GM12891 (cell line): ENCODE data around the gene EFTUD2.
"Not testable (repeated sequence)": the region's sequence is repeated elsewhere in the genome, so short reads cannot be mapped to it uniquely, and the experiment has no call there.

Source experiments
- DNase-seq: peaks from one replicate; pipeline ENCODE4 v3.0.0; 2011; ENCODE audit warnings: low spot score; ENCODE audit not compliant: insufficient read length
- FAIRE-seq: peaks from 2 replicates; lab custom pipeline; 2011; peaks lifted over from hg19 to GRCh38; lab: Jason Lieb, UNC
- PAX5 ChIP-seq: IDR thresholded peaks from 2 replicates; pipeline ENCODE4 v1.6.1; 2011; ENCODE audit warnings: low read length, moderate library complexity, mild to moderate bottlenecking; ENCODE audit not compliant: insufficient read depth, severe bottlenecking
- POLR2A ChIP-seq: IDR thresholded peaks from 2 replicates; pipeline ENCODE4 v1.6.1; 2011; ENCODE audit warnings: low read depth, low read length, control low read depth
- POLR2AphosphoS5 ChIP-seq: IDR thresholded peaks from 2 replicates; pipeline ENCODE4 v1.6.1; 2011; ENCODE audit warnings: low read depth, low read length, control low read depth
- POU2F2 ChIP-seq: IDR thresholded peaks from 2 replicates; pipeline ENCODE4 v1.6.1; 2011; ENCODE audit warnings: low read depth, mild to moderate bottlenecking, control low read depth, low read length, moderate library complexity
- SPI1 ChIP-seq: IDR thresholded peaks from 2 replicates; pipeline ENCODE4 v1.6.1; 2011; ENCODE audit warnings: low read depth, low read length, control low read depth
- TAF1 ChIP-seq: IDR thresholded peaks from 2 replicates; pipeline ENCODE4 v1.6.1; 2011; ENCODE audit warnings: low read depth, low read length, control low read depth

The EFTUD2 gene

DNA sequence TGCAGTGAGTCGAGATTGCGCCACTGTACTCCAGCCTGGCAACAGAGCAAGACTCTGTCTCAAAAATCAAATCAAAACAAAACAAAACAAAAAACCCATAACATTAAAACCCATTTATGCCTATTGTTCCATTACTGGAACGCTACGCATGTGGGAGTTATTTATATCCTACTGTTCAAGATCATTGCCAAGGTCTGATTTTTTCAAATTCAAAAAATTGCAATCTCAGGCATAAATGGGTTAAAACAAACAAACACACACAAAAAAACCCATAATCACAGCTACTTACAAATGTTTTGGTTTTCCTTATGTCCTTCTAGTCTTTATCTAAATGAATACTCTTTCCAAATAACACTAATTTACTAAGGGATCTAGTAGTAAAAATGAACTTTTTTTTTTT lies 87.0 kb downstream of the EFTUD2 start:
- FAIRE-seq (no peak), DNase-seq (no peak)
- TF ChIP-seq TAF1, result no peak
- TF ChIP-seq PAX5, result no peak
- TF ChIP-seq POLR2AphosphoS5, result no peak
- no peak for TF ChIP-seq POU2F2
- no peak for TF ChIP-seq POLR2A
- TF ChIP-seq SPI1, result no peak

DNA sequence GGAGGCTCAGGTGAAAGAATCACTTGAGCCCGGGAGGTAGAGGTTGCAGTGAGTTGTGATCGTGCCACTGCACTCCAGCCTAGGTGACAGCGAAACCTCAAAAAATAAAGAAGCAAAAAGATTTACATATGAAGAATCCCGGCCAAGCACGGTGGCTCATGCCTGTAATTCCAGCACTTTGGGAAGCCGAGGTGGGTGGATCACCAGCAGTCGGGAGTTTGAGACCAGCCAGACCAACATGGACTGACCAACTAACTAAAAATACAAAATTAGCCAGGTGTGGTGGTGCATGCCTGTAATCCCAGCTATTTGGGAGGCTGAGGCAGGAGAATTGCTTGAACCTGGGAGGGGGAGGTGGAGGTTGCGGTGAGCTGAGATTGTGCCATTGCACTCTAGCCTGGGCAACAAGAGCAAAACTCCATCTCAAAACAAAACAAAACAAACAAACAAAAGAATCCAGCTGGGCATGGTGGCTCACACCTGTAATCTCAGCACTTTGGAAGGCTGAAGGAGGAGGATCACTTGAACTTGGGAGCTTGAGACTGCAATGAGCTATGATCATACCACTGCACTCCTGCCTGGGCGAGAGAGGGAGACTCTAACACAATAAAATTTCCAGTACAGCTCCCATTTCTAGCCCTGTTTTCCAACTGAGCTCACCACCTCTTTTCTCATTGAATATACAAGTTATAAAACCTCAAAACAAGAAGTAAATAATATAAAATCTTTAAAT lies 90.4 kb downstream of the EFTUD2 start:
- not testable (repeated sequence) for DNase-seq, FAIRE-seq

DNA sequence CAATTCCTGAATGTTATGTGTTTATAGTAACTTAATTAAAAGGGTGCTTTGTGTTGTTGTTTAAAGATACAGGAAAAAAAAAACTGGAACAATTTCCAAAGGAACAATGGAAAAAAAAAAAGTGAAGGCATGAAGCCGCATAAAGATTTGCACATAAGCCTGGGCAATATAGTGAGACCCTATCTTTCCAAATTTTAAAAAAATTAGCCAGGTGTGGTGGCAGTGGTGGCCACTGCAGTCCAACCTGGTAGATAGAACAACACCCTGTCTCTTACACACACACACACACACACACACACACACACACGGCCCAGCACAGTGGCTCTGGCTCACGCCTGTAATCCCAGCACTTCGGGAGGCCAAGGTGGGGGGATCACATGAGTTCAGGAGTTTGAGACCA lies 91.1 kb downstream of the EFTUD2 start:
- DNase-seq (no peak), FAIRE-seq (no peak)

DNA sequence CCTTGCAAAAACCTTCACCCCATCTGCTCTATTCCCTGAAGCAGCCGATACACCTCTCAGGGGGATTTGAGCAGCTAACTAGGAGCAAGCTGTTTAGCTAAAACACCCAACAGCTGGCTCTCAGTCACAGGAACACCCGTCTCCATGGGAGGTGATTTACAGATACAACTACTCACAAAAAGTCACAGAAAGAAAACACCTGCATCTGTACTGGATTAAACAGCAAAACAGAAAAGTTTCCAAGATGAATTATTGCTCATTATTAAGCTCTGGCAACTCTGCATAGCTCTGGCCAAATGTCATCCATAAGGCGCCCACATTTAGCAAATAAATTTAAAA lies 91.5 kb downstream of the EFTUD2 start:
- no peak for FAIRE-seq
- DNase-seq, result no peak
- no peak for TF ChIP-seq PAX5
- TF ChIP-seq POU2F2, result no peak
- TF ChIP-seq SPI1, result no peak
- no peak for TF ChIP-seq POLR2AphosphoS5
- no peak for TF ChIP-seq POLR2A

More for the DNA sequence above, 91.1 kb downstream of the EFTUD2 start:
- TF ChIP-seq POLR2AphosphoS5 (no peak), POU2F2 (no peak), TAF1 (no peak), PAX5 (no peak), POLR2A (no peak), SPI1 (no peak)

DNA sequence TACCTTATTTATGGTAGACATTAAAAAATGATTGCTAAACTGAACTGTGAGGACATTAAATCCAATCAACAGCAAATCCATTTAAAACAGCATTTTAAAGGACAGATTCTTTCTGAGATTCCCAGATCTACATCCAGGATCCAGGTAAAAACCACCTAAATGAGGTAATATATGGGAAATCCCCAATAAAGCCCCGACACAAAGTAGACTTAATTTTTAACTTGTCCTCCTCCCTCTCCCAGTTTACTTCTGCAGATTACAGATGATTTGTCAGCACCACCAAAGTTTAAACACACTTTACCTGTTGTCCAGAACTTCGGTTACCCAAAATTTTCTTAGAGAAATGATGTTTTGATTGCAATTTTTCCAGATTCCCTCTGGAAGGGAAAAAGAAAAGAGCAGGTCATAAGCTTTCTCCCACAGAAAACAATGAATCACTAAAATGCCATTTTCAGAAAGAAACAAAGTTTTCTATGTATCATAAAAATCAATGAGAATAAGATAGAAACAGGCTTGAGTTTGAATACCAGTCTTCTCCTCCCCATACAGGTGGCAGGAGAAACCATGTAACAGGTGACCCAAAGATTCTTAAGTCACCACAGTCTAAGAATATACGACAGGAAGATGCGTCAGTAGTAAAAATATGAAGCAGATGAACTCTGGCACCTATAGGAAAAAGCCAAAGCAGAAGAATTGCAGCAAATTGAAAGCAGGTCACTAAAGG lies 92.0 kb downstream of the EFTUD2 start:
- DNase-seq (no peak), FAIRE-seq (no peak)
- TF ChIP-seq PAX5 (no peak), SPI1 (no peak), POLR2A (no peak), POU2F2 (no peak), TAF1 (no peak), POLR2AphosphoS5 (no peak)

DNA sequence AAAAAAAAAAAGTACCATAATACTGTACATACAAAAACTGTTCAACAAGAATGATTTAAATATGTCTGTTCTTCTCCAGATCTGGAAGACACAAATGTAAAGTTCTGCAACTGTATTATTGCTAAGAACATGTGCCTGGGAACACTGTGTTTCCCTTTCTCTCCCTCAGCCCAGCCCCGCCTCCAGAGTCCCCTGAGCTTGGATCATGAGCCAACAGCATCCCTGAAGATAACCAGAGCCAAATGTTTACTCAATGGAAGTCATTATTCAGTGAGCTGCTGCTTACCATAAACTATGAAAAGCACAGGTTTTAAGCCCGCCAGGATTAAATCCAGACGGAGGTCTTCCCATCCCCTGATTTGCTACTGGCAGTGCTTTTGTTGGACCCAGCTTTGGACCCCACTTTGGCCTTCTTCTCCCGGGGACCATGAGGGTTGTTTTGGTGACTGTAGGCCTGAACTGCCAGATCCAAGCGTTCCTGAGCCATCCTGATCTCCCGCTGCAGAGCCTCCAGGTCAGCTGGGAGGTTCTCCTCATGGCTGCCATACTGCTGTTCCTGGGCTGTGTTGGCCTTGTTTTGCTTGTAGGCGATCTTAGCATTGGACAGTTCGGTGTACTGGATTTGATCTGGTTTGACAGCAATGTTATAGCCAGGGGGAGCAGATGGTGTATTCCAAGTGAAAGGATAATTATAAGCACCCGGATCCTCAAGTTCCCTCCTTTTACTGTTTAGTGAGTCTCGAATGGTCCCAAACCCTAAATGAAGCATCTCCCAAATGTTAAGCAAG lies 94.7 kb downstream of the EFTUD2 start:
- FAIRE-seq, result no peak
- DNase-seq, result no peak
- TF ChIP-seq POLR2A (no peak), PAX5 (no peak), POLR2AphosphoS5 (no peak), POU2F2 (no peak)

DNA sequence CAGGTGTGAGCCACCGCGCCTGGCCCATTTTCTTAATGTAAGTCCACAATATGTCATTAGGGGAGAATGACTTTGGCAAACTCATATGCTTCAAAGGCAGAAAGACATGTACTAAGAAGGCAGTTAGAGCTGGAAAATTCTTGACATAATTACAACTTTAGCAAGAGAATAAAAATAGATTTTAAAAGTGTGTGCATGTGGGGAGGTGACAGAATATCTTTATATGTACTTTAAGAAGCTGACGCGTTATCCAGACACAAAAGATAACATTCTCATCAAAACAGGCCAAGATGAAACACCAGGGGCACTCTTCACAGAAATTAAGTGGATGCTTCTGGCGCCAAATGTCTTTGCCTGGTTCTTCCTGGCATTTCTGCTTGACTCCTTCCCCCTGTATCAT lies 97.4 kb downstream of the EFTUD2 start:
- no peak for FAIRE-seq
- no peak for DNase-seq
- TF ChIP-seq POLR2AphosphoS5 (no peak), POU2F2 (no peak), SPI1 (no peak), PAX5 (no peak), TAF1 (no peak), POLR2A (no peak)
